ENCODE results near the gene PRM3. TPM values are rescaled to one million over a fixed set of nuclear protein-coding genes. Genes with fewer than 3 reads are reported as not detected.

The PRM3 gene, protein sequence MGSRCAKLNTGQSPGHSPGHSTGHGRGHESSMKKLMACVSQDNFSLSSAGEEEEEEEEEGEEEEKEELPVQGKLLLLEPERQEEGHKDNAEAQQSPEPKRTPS
- not detected for total RNA-seq

DNA sequence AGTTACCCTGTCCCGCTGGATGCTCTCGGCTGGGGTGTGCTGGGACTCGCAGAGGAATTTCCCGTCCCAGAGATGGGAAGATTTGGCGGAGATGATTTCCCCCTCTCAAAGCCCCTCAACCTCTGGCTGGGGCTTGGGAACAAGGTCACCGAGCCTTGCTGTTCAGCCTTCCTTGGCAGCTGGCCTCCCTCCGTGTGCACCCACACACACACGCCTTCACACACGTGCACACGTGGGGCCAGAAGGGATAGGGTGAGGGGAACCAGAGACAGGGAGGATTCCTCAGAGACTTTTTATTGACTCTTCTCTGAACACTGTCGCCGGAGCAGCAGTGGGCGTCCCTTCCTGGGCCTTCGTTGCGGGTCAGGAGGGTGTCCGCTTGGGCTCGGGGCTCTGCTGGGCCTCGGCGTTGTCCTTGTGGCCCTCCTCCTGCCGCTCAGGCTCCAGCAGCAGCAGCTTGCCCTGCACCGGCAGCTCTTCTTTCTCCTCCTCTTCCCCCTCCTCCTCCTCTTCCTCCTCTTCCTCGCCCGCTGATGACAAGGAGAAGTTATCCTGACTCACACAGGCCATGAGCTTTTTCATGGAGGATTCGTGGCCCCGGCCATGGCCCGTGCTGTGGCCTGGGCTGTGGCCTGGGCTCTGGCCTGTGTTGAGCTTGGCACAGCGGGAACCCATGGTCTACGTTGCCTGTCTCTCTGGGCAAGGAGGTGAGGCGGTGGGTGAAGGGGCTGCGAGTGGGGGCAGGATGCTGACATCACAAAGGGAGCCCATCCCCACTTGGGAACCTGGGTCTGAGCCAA is at the start of gene PRM3:
Gene PRM3, minus strand, starts transcription at position 709 of the 800 bp plus-strand sequence. Its CDS starts 34 bp downstream, at position 675.
- no peak for DNase-seq

DNA sequence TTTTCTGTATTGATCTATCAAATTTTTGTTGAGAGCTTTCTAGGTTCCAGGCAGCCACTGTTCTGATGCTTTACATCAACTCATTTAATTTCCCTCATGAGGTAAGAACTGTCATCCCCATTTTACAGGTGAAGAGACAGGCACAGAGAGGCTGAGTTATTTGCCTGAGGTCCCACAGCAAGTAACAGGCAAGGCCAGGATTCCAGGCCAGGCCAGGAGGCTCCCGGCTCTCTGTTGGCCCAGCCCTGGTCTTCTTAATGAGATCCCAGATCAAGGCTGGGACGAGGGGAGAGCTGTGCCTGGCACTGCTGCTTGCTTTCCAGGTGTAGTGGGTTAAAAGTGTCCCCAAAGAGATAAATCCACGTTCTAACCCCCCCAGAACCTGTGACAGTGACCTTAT is 49.4 kb upstream of the PRM3 start:
- no peak for DNase-seq

DNA sequence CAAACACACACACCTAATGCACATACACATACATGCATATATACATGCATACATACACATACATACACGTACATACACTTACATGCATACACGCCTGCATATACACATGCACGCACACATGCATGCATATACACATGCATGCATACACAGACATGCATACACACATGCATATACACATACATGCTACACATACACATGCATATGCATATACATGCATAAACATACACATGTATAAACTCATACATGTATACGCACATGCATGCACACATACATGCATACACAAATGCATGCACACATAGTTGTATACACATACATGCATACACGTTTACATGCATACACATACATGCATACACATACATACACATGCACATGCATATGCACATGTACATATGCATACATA is 48.2 kb upstream of the PRM3 start:
- no peak for DNase-seq

DNA sequence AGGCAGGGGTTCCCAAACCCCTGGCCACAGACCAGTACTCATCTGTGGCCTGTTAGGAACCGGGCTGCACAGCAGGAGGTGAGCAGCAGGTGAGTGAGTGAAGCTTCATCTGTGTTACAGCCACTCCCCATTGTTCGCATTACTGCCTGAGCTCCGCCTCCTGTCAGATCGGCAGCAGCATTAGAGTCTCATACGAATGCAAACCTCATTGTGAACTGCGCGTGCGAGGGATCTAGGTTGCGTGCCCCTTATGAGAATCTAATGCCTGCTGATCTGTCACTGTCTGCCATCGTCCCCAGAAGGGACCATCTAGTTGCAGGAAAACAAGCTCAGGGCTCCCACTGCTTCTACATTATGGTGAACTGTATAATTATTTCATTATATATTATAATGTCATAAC is 46.7 kb upstream of the PRM3 start:
- DNase-seq: no peak

DNA sequence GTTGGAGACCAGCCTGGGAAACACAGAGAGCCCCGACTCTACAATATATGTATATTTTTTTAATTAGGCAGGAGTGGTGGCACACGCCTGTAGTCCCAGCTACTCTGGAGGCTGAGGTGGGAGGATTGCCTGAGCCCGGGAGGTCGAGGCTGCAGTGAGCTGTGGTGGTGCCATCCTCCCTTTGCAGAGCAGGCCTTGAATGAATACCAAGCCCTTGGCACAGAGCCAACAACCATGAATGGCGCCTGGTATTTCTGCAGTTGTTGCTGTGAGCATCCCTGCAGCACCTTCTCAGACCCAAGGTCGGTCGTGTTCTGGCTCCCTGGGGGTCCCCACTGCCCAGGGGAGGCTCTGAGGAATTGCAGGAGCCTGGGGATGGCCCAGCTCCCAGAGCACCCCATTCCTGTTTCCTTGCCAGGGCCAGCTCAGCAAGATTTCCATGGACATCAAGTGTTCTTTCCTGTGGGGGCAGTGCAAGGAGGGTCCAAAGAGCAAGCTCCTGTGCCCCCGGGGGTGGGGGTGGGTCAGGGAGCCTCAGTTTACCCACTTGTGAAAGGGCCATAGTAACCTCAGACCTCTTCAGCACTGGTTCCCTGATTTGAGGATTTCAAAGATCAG is 46.2 kb upstream of the PRM3 start:
- DNase-seq: no peak

DNA sequence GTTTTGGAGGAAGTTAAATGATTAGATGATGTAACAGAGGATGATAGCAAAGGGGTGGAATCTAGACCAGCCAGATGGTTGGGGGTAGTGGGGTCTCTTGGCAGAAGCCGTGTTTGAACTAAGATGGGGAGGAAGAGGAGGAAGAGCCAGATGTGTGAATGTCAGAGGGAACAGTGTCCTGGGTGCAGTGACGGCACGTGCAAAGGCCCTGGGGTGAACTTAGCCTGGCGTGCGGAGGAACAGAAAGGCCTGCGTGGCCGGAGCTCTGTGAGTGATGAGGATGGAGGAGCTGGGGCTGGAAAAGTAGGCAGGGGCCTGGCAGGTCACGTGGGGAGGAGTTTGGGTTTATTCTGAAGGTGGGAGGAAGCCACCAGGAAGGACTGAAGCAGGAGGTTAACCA is 45.4 kb upstream of the PRM3 start:
- no peak for DNase-seq

DNA sequence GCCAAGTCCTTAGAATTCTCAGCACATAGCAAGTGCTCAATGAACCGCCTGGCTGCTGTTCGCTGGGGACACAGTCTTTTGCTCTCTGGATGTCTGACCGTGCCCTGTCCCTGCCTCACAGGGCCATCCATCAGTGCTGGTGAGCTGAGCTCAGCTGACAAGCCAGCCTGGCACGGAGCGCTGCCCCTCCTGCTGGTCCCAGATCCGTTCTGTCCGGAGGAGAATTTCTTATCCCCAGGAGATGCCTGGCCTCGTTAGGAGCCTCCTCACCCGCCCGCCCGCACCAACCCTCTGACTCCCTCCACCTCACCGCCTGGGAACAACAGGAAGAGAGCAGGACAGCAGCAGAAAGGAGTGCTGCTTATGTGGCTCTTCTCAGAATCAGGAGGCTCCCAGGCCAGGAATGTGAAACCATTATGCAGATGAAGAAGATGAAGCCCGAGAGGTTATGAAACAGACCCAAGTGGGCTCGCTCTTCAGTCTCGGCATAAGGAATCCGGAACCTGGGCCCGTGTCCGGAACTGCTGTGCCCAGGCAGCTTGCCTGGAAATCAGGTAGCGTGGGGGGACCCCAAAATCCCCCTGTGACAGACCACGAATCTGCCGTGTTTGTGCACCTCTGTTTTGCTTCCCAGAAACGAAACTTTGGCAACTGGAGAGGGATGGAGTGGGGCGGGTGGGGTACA is 43.0 kb upstream of the PRM3 start:
- DNase-seq: no peak

DNA sequence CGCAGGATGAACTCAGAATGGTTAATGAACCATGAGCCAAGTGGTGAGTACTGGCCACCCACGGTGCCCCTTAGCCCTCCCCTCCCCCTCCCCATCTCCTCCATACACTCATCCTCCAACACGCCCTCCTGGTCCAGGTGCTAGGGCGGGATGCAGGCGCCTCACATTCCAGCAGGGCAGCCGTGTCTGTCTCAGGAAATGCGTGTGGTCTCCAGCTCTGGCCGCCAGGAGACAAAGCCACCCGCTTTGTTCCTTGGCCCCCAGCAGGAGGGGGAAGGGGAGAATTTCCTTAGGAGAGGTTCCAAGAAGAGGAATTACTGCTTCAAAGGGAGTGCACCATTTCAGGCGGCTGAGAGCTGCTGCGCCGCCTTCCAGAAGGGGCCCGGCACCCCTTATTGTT is 42.1 kb upstream of the PRM3 start:
- no peak for DNase-seq

DNA sequence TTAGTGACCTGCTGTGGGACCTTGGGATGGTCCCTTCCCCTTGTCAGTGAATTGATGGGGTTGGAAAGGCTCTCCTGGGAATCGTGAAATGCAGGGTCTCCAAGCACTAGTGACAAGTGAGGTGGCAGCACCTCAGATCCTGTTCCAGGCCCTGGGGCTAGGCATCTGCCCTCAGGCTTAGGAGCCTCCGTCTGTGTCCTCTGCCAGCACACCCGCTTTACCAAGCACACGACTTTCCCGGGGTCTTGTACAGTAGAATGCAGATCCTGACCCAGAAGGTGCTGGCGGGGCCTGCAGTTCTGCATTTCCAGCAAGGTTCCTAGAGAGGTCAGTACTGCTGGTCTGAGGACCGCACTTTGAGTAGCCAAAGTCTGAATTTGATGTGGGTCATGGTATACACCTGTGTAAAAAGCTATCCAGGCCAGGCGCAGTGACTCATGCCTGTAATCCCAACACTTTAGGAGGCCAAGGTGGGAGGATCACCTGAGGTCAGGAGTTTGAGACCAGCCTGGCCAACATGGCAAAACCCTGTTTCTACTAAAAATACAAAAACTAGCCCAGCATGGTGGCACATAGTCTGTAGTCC is 41.0 kb upstream of the PRM3 start:
- DNase-seq: no peak

DNA sequence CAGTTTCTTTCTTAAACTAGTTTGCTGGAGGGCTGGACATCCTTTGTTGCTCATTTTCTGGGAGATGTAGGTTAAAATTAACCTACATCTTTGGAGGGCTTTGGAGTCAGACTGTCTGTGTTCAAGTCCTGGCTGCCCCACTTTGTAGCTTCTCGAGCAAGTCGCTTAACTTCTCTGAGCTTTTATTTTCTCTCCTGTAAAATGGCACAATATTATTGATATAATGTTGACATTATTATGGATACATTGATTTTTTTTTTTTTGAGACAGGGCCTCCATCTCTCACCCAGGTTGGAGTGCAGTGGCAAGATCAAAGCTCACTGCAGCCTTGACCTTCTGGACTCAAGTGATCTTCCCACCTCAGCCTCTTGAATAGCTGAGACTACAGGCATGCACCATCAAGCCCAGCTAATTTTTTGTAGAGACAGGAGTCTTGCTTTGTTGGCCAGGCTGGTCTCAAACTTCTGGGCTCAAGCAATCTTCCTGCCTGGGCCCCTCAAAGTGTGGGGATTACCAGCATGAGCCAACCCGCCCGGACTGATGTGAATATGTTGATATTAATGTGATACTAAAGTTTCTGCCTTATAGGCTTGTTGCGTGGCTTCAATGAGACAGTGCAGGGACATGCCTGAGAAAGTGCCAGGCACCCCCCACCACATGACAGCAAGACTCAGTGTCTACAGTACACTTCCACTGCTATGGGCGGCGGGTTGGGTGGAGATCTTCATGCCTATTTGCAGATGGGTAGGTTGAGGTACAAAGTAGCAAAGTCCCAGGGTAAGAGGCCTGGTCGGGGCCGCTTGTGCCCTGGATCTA is 40.3 kb upstream of the PRM3 start:
- no peak for DNase-seq

DNA sequence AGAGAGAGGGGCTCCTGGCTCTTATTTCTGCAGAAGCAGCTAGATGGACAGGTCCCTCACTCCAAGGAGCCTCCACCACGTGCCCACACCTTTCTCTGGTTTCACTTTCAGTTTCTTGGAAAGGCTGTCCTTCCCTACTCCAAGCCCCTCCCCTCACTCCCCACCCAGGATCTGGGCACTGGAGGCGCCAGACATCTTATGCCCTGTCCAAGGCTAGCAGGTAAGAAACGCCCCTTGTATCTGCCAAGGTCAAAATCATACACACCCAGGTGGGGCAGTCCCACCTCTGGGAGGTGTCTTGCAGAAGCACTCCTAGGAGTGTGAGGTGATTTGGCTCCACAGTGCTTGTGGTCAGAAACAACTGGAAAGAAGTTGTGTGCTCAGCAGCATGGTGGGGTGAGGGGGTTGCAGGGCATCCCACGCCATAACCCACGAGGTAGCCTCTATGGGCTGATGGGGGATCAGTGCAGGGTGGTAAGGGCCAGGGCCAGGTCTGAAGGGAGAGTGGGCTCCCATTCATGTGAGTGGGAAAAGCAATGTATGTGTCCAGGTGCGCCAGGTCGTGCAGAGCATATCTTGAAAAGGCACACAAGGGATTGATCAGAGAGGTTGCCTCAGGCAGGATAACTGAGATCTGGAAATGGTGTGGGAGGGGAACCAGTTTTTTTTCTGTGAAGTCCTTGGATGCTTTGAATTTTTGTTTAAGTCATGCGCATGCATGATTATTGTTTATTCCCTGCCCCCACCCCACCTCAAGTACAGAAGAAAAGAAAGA is 39.5 kb upstream of the PRM3 start:
- DNase-seq: no peak

DNA sequence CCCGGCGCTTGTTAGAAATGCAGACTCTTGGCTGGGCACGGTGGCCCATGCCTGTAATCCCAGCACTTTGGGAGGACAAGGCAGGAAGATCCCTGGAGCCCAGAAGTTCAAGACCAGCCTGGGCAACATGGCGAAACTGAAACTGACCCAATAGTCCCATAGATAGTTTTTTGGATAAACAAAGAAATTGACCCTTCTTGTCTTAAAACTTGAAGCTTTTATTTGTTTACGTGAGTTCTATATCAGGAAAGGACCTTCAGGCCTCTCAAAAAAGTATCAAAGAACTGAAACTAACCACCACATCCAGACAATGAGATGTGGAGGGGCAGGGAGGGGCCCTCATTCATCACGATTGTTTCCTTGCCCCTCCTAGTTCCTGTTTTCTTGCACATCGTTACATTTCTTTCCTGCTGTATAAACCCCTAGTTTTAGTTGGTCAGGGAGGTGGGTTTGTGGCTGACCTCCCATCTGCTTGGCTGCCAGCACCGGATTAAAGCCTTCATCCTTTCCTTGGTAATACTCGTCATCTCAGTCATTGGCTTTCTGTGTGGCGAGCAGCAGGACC is 37.6 kb upstream of the PRM3 start:
- DNase-seq: no peak

DNA sequence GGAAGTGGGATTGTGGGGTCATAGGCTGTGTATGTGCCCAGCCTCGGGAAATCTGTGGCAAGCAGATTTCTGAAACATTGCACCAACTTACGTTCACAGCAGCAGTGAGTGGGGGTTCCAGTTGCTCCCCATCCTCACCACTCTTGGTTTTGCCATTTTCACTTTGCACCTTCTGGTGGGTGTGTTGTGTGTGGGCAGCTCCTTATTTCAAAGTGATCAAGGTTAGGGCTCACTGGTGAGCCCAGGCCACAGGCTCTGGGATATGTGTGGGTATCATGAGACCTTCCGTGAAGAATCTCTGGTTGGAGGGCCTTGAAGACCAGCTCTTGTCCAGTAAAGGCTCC is 37.2 kb upstream of the PRM3 start:
- no peak for DNase-seq

DNA sequence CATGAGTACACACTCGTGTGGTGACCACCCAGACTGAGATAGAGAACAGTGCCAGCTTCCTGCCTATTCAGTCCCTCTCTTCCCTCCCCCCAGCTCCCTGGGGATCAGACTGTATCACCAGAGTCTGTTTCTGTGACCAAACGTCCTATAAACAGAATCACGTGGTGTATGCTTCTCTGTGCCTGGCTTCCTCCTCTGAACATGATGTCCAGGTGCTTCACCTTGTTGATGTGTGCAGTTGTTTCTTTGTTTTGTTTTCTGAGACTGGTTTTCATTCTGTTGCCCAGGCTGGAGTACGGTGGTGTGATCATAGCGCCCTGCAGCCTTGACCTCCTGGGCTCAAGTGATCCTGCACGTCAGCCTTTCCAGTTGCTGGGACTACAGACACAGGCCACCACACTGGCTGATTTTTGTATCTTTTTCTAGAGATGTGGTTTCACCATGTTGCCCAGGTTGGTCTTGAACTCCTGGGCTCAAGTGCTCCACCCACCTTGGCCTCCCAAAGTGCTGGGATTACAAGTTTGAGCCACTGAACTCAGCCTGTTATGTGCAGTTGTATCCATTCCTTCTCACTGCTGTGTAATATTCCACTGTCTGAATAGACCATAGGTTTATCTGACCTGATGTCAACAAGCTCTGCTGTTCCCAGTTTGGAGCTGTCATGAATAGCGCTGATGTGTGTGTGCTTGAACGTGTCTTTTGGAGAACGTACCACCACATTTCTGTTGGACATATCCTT is 36.6 kb upstream of the PRM3 start:
- no peak for DNase-seq

DNA sequence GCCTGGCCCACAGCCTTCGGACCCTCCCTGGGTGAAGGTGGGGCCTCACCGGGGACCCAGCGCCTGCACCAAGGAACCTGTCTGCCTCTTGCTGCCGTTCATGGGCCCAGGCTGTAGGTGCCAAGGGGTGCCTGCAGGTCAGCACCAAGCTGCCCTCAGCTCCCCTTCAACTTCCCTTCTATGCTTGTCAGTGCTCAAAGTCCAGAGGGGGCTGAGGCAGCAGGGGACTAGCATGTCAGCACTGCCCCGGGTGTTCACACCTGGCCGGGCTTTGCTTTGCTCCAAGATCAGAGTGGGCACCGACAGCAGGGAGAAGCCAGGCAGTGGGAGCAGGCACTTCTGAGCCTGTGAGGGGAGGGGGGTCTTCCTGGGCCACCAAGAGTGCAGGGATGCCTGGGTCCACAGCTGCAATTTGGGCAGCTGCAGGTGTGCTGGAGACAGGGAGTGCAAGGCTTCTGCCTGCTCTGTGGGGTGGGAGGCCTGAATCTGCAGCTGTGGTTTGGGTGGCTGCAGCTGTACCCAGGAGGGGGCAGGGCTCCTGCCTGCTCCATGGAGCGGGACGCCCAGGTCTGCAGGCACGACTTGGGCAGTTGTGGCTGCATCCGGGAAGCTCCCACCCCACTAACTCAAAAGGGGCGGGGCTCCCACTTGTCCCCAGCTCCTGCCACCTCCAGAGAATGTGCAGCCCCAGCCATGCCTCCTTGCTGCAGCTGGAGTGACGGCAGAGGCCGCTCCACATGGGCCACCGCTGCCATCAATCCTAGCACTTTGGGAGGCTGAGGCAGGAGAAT is 35.3 kb upstream of the PRM3 start:
- no peak for DNase-seq

DNA sequence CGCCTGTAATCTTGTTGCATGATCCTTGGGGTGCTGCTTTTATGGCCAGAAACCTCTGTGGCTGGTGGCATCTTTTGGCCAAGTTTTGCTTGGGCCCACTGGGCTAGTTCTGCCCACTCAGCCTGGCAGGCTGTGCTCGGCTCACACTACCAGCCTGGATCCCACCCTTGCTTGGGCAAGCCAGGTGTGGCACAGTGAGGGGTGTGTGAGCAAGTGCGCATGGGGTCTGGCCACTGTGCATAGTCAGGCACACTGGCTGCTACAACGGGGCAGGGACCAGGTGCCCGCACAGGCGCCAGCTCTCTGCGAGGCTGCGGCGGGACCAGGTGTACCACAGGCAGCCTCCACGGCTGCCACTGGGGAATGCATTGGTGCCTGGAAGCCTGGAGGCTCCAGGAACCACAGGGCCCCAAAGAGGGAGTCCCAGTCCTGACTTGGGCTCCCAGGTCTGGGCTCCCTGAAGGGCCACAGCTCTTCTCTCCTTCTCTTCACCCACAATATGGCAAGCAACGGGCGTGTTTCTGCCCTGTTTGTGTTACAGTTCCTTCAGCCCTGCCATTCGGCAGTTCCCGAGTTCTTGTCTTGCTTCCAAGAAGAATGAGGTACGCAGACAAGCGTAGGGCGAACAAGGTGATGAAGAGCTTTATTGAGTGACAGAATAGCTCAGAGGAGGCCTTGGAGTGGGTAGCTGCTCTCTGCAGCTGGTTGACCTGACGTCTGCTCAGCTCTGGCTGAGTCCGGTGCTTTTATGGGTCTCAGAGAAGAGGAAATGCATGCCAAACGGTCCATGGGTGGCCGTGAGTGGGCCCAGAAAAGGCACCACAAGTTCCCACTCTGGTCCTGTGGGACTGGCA is 34.4 kb upstream of the PRM3 start:
- no peak for DNase-seq

DNA sequence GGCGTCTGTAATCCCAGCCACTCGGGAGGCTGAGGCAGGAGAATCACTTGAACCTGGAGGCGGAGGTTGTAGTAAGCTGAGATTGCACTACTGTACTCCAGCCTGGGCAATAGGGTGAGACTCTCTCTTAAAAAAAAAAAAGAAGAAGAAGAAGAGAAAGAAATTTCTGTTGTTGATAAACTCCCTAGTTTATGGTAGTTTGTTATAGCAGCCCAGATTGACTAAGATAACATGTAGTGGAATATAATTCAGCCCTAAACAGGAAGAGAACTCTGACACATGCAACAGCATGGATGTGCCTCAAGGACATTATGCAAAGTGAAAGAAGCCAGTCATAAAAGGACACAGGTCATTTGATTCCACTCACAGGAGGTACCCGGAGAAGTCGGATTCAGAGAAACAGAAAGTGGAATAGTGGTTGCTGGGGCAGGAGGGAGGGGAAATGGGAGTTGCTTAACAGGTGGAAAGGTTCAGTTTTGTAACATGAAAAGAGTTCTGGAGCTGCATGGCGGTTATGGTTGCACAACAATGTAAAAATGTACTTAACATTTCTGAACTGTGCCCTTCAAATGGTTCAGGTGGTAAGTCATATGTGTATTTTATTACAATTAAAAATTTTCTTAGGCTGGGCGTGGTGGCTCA is 33.7 kb upstream of the PRM3 start:
- DNase-seq: no peak

DNA sequence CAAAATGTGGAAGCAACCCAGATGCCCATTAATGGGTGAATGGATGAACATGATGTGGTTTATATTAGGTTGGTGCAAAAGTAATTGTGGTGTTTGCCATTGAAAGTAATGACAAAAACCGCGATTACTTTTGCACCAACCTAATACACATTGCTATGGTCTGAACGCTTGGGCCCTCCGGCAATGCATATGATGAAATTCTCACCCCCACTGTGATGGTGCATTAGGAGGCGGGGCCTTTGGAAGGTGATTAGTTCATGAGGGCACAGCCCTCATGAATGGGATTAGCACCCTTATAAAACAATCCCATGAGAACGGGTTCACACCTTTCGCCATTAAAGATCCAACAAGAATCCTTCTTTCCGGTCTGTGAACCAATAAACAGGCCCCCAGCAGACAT is 33.0 kb upstream of the PRM3 start:
- DNase-seq: no peak

Data from occipital lobe (tissue), 2 donors.